HTERT RPE-1 (cell line): ENCODE results near the gene SPDYE16.
"Not testable (repeated sequence)": the region's sequence is repeated elsewhere in the genome, so short reads cannot be mapped to it uniquely, and the experiment has no call there.

ENCODE experiments used
- in situ Hi-C: fragments of 300-500 bp; cut with MboI; formaldehyde crosslinking; loops from 4 replicates; pipeline ENCODE4 v1.14.3; 2020; ENCODE audit warnings: low sequenced_read_pairs

SPDYE16 gene

DNA sequence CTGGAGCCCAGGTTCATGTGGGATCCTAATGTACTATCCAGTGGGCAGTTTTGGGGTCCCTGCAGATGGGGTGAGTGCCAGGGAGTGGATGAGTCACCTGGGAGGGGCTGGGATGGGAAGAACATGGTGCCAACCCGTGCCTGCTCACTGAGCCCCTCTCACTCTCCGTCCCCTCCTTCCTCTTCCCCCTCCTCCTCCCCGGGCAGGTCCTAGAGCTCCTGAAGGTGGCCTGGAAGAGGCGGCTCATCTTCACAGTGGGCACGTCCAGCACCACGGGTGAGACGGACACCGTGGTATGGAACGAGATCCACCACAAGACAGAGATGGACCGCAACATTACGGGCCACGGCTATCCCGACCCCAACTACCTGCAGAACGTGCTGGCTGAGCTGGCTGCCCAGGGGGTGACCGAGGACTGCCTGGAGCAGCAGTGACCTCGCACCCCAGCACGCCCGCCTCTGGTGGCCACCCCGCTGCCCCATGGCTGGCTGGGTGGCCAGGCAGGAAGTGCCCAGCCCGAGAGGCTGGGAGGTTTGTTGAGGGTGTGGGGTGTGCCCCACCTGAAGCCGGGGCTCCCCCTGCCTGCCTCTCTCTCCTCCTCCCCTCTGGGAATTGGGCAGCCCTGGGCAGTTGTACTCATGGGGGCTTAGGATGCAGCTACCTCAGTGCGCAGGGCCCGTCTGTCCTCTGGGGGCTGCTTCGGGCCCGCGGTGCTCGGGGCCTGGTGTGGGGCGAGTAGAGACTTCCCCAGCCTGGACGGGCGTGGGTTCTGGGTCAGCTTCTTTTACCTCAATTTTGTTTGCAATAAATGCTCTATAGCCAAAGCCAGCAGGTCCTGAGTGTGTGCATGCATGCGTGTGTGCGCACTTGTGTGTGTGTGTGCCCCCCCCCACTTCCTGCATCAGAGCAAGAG lies 37.7 kb downstream of the SPDYE16 start:
- in situ Hi-C loops, result no loop called here

- in situ Hi-C loops, result not testable (repeated sequence)
These were observed 38.5 kb downstream of the SPDYE16 start for GRCh38 chr7:76504351-76505167.

DNA sequence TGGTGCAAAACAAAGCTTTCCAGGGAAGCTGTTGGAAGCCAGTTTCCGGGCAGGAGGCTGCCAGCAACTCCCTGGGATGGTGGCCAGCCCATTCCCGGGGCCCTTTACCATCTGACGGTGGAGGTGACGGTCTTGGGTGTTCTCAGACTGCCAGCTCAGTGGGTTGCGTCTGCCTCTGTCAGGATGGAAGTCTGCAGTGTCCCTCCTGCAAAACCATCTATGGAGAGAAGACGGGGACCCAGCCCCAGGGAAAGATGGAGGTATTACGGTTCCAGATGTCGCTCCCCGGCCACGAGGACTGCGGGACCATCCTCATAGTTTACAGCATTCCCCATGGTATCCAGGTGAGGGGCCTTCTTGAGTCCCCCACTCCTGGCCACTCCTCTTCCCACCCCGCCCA lies 39.9 kb downstream of the SPDYE16 start:
- in situ Hi-C loops, result not testable (repeated sequence)

DNA sequence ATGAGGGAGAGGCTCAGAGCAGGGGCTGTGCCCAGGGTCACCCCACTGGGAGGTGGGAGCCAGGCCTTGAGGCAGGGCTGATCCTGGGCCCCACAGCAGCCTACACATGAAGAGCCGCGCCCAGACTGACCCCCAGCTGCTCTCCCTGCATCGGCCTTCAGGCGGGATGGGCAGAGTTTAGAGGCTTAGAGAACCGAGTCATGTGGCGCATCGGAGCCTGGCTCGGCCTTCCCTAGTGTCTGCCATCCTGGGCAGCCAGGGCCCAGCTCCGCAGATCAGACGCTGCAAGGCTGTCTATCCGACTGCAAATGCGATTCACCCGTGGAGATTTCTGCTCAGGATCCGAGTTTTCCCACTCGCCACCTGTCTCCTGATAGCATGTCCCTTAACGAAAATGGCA lies 40.3 kb downstream of the SPDYE16 start:
- in situ Hi-C loops, result not testable (repeated sequence)

GRCh38 chr7:76502224-76502623 lies 40.9 kb downstream of the SPDYE16 start:
- in situ Hi-C loops, result not testable (repeated sequence)

- in situ Hi-C loops, result not testable (repeated sequence)
These were observed 43.2 kb downstream of the SPDYE16 start for GRCh38 chr7:76499924-76500241.

DNA sequence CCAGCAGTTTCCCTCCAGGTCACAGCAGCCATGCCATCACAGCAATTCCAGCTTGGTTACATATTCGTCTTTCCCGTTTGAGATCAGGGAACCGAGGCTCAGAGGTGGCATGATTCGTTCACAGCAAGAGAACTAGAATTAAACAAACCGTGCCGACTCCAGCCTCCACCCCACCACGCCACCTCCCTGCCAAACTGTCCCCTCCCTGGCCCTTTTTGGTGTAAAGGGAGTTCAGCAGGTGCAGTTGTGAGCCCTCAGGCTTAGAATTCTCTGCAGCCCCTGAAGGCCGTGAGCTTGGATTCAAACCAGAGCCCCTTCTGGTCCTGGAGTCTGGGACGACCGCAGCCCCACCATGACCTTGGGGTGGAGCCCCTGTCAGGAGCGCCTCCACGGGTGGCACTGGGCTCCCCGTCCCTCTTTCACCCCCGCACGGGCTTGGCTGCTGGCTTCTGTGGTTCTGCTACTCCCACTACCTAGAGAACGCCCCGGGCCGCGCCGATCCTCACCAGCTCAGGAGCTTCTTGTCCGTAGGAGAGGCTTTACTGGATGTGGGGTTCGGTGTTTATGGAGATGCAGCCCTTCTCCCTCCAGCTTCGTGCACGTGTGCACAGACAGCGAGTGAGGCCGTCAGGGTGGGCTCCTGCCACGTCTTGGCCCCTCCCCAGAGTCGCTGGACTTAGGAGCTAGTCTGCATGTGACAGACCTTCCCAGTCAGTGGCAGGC lies 43.7 kb downstream of the SPDYE16 start:
- in situ Hi-C loops, result not testable (repeated sequence)

GRCh38 chr7:76498583-76499200 lies 44.4 kb downstream of the SPDYE16 start:
- in situ Hi-C loops, result not testable (repeated sequence)

GRCh38 chr7:76497918-76498582 lies 45.0 kb downstream of the SPDYE16 start:
- in situ Hi-C loops, result not testable (repeated sequence)

DNA sequence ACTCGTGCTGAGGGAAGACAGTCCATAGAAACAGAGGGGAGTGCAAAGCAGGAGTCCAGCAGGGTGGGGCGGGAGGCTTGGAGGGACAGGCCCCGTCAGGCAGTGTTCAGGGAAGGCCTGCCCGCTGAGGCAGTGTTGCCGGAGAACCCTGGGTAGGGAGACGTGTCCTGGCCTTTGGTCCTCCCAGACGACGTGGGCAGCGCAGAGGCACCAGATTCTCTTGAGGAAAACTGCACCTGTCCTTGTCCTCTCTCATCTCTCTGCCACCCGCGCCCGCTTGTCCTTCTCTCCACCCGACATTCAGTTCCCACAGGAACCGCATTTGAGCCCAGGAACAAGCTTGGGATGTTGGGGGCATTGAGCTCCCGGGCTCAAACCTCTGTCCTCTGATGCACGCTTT lies 47.4 kb downstream of the SPDYE16 start:
- in situ Hi-C loops, result not testable (repeated sequence)

DNA sequence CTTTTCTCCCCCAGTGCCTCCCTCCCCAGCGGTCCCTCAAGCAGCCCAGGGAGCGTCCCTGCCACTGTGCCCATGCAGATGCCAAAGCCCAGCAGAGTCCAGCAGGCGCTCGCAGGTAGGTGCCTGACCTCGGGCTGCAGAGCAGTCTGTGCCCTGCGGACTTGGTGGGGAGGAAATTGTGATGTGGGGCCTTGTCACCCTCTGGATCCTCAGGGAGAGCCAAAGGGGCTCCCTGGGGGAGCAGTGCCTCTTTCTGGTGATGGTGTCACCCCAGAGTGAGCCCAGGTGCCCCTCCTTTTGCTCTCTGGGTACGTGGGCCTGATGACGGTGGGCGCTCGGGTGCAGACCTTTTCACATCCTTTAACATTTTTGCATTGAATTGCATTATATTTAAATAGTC lies 51.0 kb downstream of the SPDYE16 start:
- in situ Hi-C loops, result not testable (repeated sequence)

DNA sequence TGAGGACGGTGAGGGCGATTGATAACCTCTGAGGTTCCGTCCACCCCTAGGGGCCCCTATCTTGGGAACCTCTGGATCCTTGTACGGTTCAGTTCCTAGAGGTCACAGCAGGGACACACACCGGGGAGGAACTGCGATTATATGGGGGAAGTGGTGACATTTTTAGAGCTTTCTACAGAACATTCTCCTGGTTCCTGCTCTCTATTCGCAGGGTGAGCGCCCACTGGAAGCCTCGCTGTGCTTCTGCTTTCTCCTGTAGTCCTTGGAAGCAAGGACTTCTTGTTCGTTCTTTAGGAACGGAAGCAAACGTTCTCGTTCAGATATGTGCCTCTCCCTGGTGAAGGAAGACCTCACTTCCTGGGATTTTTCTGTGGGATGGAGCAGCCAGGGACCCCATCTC lies 55.1 kb downstream of the SPDYE16 start:
- in situ Hi-C loops, result not testable (repeated sequence)

DNA sequence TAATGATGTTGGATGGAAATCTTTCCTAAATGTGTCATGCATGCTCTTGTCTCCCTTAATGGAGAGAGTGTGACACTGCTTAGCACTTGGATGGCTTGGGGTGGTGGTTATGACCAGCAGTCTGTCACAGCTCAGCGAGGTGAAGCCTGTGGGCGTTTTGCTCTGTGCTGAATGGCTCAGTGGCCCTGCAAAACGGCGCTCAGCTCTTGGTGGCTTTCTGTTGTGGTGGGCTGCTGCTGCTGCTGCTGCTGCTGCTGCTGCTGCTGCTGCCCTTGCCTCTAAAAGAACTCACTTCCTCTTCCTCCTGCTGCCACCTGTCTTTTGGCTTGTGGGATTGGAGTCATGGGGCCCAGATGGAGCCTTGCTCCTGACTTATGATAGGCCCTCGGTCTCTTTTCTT lies 56.5 kb downstream of the SPDYE16 start:
- in situ Hi-C loops, result not testable (repeated sequence)

GRCh38 chr7:76485822-76486610 lies 57.1 kb downstream of the SPDYE16 start:
- in situ Hi-C loops, result not testable (repeated sequence)

DNA sequence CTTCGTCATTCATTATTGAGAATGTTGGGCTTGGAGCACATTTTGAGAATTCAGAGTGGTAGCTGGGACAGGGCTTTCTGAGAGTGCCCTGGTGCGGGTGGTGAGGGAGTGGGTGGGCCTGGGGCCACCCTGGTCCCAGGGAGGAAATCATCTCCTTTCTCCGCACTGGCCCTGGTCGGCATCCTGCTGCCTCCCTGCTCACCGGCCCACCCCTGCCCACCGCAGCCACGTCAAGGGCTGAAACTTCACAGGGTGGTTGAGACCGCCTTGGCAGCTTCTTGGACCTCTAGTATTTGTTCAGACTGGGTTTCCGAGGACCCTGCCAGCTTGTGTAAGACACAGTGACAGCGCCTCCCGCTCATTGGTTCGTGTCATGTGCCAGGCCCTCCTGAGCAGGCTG lies 58.6 kb downstream of the SPDYE16 start:
- in situ Hi-C loops, result not testable (repeated sequence)

GRCh38 chr7:76483081-76483480 lies 60.0 kb downstream of the SPDYE16 start:
- in situ Hi-C loops, result not testable (repeated sequence)

DNA sequence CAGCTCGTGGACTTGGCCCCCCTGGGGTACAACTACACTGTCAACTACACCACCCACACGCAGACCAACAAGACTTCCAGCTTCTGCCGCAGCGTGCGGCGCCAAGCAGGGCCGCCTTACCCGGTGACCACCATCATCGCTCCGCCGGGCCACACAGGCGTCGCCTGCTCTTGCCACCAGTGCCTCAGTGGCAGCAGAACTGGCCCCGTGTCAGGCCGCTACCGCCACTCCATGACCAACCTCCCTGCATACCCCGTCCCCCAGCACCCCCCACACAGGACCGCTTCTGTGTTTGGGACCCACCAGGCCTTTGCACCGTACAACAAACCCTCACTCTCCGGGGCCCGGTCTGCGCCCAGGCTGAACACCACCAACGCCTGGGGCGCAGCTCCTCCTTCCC lies 60.4 kb downstream of the SPDYE16 start:
- in situ Hi-C loops, result not testable (repeated sequence)
